Caco-2 (cell line): ENCODE measurements around the gene FBN2. TPM values are rescaled to one million over a fixed set of nuclear protein-coding genes. Genes with fewer than 3 reads are reported as not detected.
A peak's percentile ranks its signal among the peaks of the same experiment; 100 is the strongest.

Experiments used
- BruUV-seq: library from RNA; stranded (reverse); fragments of 400-500 nt; replicated peaks from 2 replicates; lab custom pipeline; 2021; lab: Mats Ljungman, UMichigan
- CTCF ChIA-PET: fragments of 300-600 bp; sonication (Branson Sonifier 250); formaldehyde crosslinking; loops from one replicate; lab custom pipeline; 2022; ENCODE audit warnings: antibody characterized with exemption; lab: Charles Lee
- POLR2A ChIA-PET: fragments of 300-600 bp; sonication (Branson Sonifier 250); formaldehyde crosslinking; loops from one replicate; lab custom pipeline; 2022; ENCODE audit warnings: antibody characterized with exemption; lab: Charles Lee
- DNase-seq, 2 experiments: peaks; one replicate each; pipeline versions ENCODE4 v3.0.0 to v3.0.0-alpha.2; 2020 to 2022
- H3K27me3 ChIP-seq: replicated peaks from 2 replicates; pipeline ENCODE4 v1.6.0; 2011; ENCODE audit warnings: low read length; ENCODE audit not compliant: control insufficient read depth, insufficient read depth
- H3K36me3 ChIP-seq: 2 replicates; pipeline ENCODE4 v1.5.1; 2011; ENCODE audit warnings: low read length; ENCODE audit not compliant: control insufficient read depth, insufficient read depth
- H3K4me1 ChIP-seq: fragments of 250-450 bp; sonication (Bioruptor Pico); 2 replicates; pipeline ENCODE4 v1.5.1; 2020; ENCODE audit warnings: mild to moderate bottlenecking
- H3K4me3 ChIP-seq: 2 replicates; pipeline ENCODE4 v1.5.1; 2011; ENCODE audit warnings: low read depth, mild to moderate bottlenecking, control low read depth, low read length
- H3K9me3 ChIP-seq: fragments of 250-450 bp; sonication (Bioruptor Pico); 2 replicates; pipeline ENCODE4 v1.5.1; 2020; ENCODE audit warnings: mild to moderate bottlenecking, moderate library complexity
- H3K27ac Mint-ChIP-seq: one replicate; pipeline ENCODE4 v1.8.0; 2022; ENCODE audit warnings: mixed read lengths; ENCODE audit not compliant: unreplicated experiment
- H3K27me3 Mint-ChIP-seq: one replicate; pipeline ENCODE4 v1.8.0; 2022; ENCODE audit warnings: mixed read lengths; ENCODE audit not compliant: insufficient read depth, unreplicated experiment
- H3K36me3 Mint-ChIP-seq: one replicate; pipeline ENCODE4 v1.8.0; 2022; ENCODE audit warnings: mild to moderate bottlenecking, mixed read lengths; ENCODE audit not compliant: insufficient read depth, unreplicated experiment
- H3K4me1 Mint-ChIP-seq: one replicate; pipeline ENCODE4 v1.8.0; 2022; ENCODE audit warnings: low read depth, mixed read lengths; ENCODE audit not compliant: unreplicated experiment
- H3K4me3 Mint-ChIP-seq: one replicate; pipeline ENCODE4 v1.8.0; 2022; ENCODE audit warnings: mild to moderate bottlenecking, moderate library complexity, mixed read lengths; ENCODE audit not compliant: unreplicated experiment
- H3K9me3 Mint-ChIP-seq: one replicate; pipeline ENCODE4 v1.8.0; 2022; ENCODE audit warnings: mixed read lengths; ENCODE audit not compliant: unreplicated experiment
- intact Hi-C: fragments of 100-400 bp; cut with micrococcal nuclease; formaldehyde crosslinking; loops from one replicate; pipeline ENCODE4 v1.10.0; 2022; ENCODE audit not compliant: unreplicated experiment
- total RNA-seq: library from RNA; stranded (reverse); gene quantifications from 2 replicates; pipeline ENCODE4 v1.2.3, GENCODE V29; 2022
- TF ChIP-seq, protein P1 (sequence below), 2 experiments: fragments of 200-600 bp in 1 of 2; IDR thresholded peaks; 1 replicate in 1 of 2; 2 replicates in 1 of 2; pipeline versions ENCODE4 v1.5.1 to v1.8.0; 2011 to 2022; ENCODE audit warnings: antibody characterized with exemption in 1 of 2, control low read depth in 1 of 2, inconsistent platforms in 1 of 2, low read depth in 1 of 2, low read length in 1 of 2, mild to moderate bottlenecking in 1 of 2, moderate library complexity in 1 of 2; ENCODE audit not compliant: insufficient read depth in 1 of 2, severe bottlenecking in 1 of 2, unreplicated experiment in 1 of 2

The FBN2 gene
- total RNA-seq, 1 experiment from 2014 or later = 0.09 TPM

GRCh38 chr5:128528637-128529255, 9.3 kb downstream of the FBN2 start:
- Mint-ChIP-seq H3K27me3 (no peaks in the 10 kb centered on the region), H3K36me3 (no peaks in the 10 kb centered on the region), H3K27ac (peak overlapping the region; percentile 23), H3K4me3 (no peak overlapping the region), H3K9me3 (no peaks in the 10 kb centered on the region), H3K4me1 (peaks cover 27% of the 10 kb centered on the region)
- Histone ChIP-seq H3K36me3 (no peaks in the 10 kb centered on the region), H3K4me3 (no peak overlapping the region), H3K4me1 (peaks cover 10% of the 10 kb centered on the region), H3K27me3 (no peaks in the 10 kb centered on the region), H3K9me3 (no peaks in the 10 kb centered on the region)
- no TSS peak for BruUV-seq
- POLR2A ChIA-PET = no interaction called here
- no peak for DNase-seq
- TF ChIP-seq, protein P1, sequence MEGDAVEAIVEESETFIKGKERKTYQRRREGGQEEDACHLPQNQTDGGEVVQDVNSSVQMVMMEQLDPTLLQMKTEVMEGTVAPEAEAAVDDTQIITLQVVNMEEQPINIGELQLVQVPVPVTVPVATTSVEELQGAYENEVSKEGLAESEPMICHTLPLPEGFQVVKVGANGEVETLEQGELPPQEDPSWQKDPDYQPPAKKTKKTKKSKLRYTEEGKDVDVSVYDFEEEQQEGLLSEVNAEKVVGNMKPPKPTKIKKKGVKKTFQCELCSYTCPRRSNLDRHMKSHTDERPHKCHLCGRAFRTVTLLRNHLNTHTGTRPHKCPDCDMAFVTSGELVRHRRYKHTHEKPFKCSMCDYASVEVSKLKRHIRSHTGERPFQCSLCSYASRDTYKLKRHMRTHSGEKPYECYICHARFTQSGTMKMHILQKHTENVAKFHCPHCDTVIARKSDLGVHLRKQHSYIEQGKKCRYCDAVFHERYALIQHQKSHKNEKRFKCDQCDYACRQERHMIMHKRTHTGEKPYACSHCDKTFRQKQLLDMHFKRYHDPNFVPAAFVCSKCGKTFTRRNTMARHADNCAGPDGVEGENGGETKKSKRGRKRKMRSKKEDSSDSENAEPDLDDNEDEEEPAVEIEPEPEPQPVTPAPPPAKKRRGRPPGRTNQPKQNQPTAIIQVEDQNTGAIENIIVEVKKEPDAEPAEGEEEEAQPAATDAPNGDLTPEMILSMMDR (IDR thresholded peaks at IDR 0.05; ENCODE audit: insufficient read depth in 1 of 2, low read depth in 1 of 2, low read length in 1 of 2, severe bottlenecking in 1 of 2, unreplicated experiment in 1 of 2) = no peak
- CTCF ChIA-PET = no interaction called here
- intact Hi-C loops = no loop called here

- H3K9me3 Mint-ChIP-seq = no peaks in the 10 kb centered on the region
- ChIA-PET POLR2A (no interaction called here), CTCF (no interaction called here)
- H3K27ac Mint-ChIP-seq = peak overlapping the region; percentile 23
- H3K27me3 ChIP-seq = no peaks in the 10 kb centered on the region
- intact Hi-C loops = no loop called here
- no peaks in the 10 kb centered on the region for H3K36me3 ChIP-seq
- H3K4me3 Mint-ChIP-seq = no peak overlapping the region
- DNase-seq = no peak
- peaks cover 27% of the 10 kb centered on the region for H3K4me1 Mint-ChIP-seq
- no peak overlapping the region for H3K4me3 ChIP-seq
- TF ChIP-seq, protein P1 (IDR thresholded peaks at IDR 0.05; ENCODE audit: insufficient read depth in 1 of 2, low read depth in 1 of 2, low read length in 1 of 2, severe bottlenecking in 1 of 2, unreplicated experiment in 1 of 2) = no peak
- H3K4me1 ChIP-seq = peaks cover 10% of the 10 kb centered on the region
- no TSS peak for BruUV-seq
- no peaks in the 10 kb centered on the region for H3K9me3 ChIP-seq
- H3K36me3 Mint-ChIP-seq = no peaks in the 10 kb centered on the region
- no peaks in the 10 kb centered on the region for H3K27me3 Mint-ChIP-seq
These were observed 9.9 kb downstream of the FBN2 start for GRCh38 chr5:128528126-128528525.

DNA sequence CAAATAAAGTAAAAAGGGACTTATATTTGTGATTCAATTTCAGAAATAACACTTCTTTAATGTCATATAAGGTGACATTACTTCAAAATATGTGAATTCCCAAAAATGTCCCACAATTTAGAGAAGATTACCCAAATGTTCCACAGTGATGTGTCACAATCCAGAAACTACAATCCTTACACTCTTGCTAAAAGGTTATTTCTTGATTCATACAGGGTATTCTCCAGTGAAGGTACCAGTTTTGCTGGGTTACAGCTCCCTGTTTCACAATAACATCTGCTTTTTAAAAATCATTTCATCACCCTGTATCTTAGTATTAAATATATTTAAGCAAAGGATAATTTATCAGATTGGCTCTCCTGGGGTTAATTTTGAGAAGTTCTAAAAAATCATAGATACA, 11.0 kb downstream of the FBN2 start:
- H3K36me3 ChIP-seq = no peaks in the 10 kb centered on the region
- intact Hi-C loops = no loop called here
- no TSS peak for BruUV-seq
- no peak overlapping the region for H3K4me3 Mint-ChIP-seq
- H3K36me3 Mint-ChIP-seq = no peaks in the 10 kb centered on the region
- peaks cover 24% of the 10 kb centered on the region for H3K4me1 Mint-ChIP-seq
- H3K9me3 Mint-ChIP-seq = no peaks in the 10 kb centered on the region
- no peaks in the 10 kb centered on the region for H3K27me3 Mint-ChIP-seq
- no peaks in the 10 kb centered on the region for H3K9me3 ChIP-seq
- POLR2A ChIA-PET = no interaction called here
- H3K4me3 ChIP-seq = no peak overlapping the region
- 0 out of 2 replicates have a peak, but pooled peaks cover 4% of the 10 kb centered on the region for H3K4me1 ChIP-seq
- CTCF ChIA-PET = no interaction called here
- TF ChIP-seq, protein P1 (IDR thresholded peaks at IDR 0.05; ENCODE audit: insufficient read depth in 1 of 2, low read depth in 1 of 2, low read length in 1 of 2, severe bottlenecking in 1 of 2, unreplicated experiment in 1 of 2) = no peak
- H3K27ac Mint-ChIP-seq = no peak overlapping the region
- no peak for DNase-seq
- no peaks in the 10 kb centered on the region for H3K27me3 ChIP-seq
